GM20000 (cell line): Measurements from ENCODE around the gene EPS8L1.

Experiments
- DNase-seq: peaks from one replicate; pipeline ENCODE4 v3.0.0; 2012; ENCODE audit warnings: low spot score
- CTCF ChIP-seq: IDR thresholded peaks from 2 replicates; pipeline ENCODE4 v1.5.1; 2012; ENCODE audit warnings: mild to moderate bottlenecking, control low read depth; ENCODE audit errors: extremely low read depth, missing control alignments

The EPS8L1 gene

GRCh38 chr19:55094456-55095259 is 19.0 kb downstream of the EPS8L1 start:
- TF ChIP-seq CTCF: no peak

GRCh38 chr19:55095260-55096060 is 19.8 kb downstream of the EPS8L1 start:
- TF ChIP-seq CTCF: no peak
- DNase-seq: no peak

More at GRCh38 chr19:55094456-55095259, 19.0 kb downstream of the EPS8L1 start:
- no peak for DNase-seq

- DNase-seq: peak; percentile 20
- TF ChIP-seq CTCF: no peak
Observed at GRCh38 chr19:55096061-55096701, 20.5 kb downstream of the EPS8L1 start.

GRCh38 chr19:55097864-55098715 is 22.4 kb downstream of the EPS8L1 start:
- peak; percentile 30 for DNase-seq
- TF ChIP-seq CTCF: no peak

- peak; percentile 29 for DNase-seq
- no peak for TF ChIP-seq CTCF
Observed at GRCh38 chr19:55098716-55099556, 23.3 kb downstream of the EPS8L1 start.
